ENCODE data around the gene ZFP64.

GRCh38 chr20:52124821-52125220, 66.8 kb downstream of the ZFP64 start:
- TF ChIP-seq CTCF (IDR thresholded peaks at IDR 0.05; ENCODE audit: low read depth, low read length, poor library complexity, severe bottlenecking), result no peak
- TF ChIP-seq EZH2phosphoT487 (IDR thresholded peaks at IDR 0.05; ENCODE audit: borderline replicate concordance, low read length), result no peak
